ENCODE measurements around the gene GNAT2.

The GNAT2 gene

GRCh38 chr1:109634771-109635750 is 15.6 kb upstream of the GNAT2 start:
- H3K27ac Mint-ChIP-seq: peak overlapping the region; percentile 40 to 50
- DNase-seq: no peak
- peaks cover 19% of the 10 kb centered on the region for H3K4me1 Mint-ChIP-seq
- H3K4me3 Mint-ChIP-seq: peak overlapping the region in 1 of 2 donors; percentile 14
- no peak for ATAC-seq
- peaks cover 3% of the 10 kb centered on the region for H3K27me3 Mint-ChIP-seq
- H3K9me3 Mint-ChIP-seq: no peaks in the 10 kb centered on the region

GRCh38 chr1:109634292-109634691 is 14.9 kb upstream of the GNAT2 start:
- ATAC-seq (peak; percentile 32), DNase-seq (no peak)
- H3K27ac Mint-ChIP-seq: no peak overlapping the region
- no peak overlapping the region for H3K4me3 Mint-ChIP-seq
- no peaks in the 10 kb centered on the region for H3K9me3 Mint-ChIP-seq
- H3K4me1 Mint-ChIP-seq: peaks cover 16% of the 10 kb centered on the region
- no peaks in the 10 kb centered on the region for H3K27me3 Mint-ChIP-seq

GRCh38 chr1:109632671-109633346 is 13.4 kb upstream of the GNAT2 start:
- no peak overlapping the region for H3K4me3 Mint-ChIP-seq
- ATAC-seq (no peak), DNase-seq (no peak)
- peaks cover 16% of the 10 kb centered on the region for H3K4me1 Mint-ChIP-seq
- peak overlapping the region in 1 of 2 donors; percentile 12 for H3K27ac Mint-ChIP-seq
- no peaks in the 10 kb centered on the region for H3K9me3 Mint-ChIP-seq
- H3K27me3 Mint-ChIP-seq: no peaks in the 10 kb centered on the region

- no peaks in the 10 kb centered on the region for H3K27me3 Mint-ChIP-seq
- H3K27ac Mint-ChIP-seq: peak overlapping the region in 1 of 2 donors; percentile 3
- H3K9me3 Mint-ChIP-seq: no peaks in the 10 kb centered on the region
- H3K4me1 Mint-ChIP-seq: peaks cover 16% of the 10 kb centered on the region
- H3K4me3 Mint-ChIP-seq: no peak overlapping the region
- DNase-seq (no peak), ATAC-seq (no peak)
These were observed 12.4 kb upstream of the GNAT2 start for GRCh38 chr1:109631513-109632505.

- peaks cover 16% of the 10 kb centered on the region for H3K4me1 Mint-ChIP-seq
- H3K27ac Mint-ChIP-seq: no peak overlapping the region
- ATAC-seq (no peak), DNase-seq (no peak)
- no peaks in the 10 kb centered on the region for H3K9me3 Mint-ChIP-seq
- no peak overlapping the region for H3K4me3 Mint-ChIP-seq
- no peaks in the 10 kb centered on the region for H3K27me3 Mint-ChIP-seq
These were observed 11.6 kb upstream of the GNAT2 start for GRCh38 chr1:109630898-109631512.

GRCh38 chr1:109630081-109630897 is 10.9 kb upstream of the GNAT2 start:
- DNase-seq (no peak), ATAC-seq (peak; percentile 21)
- Mint-ChIP-seq H3K4me3 (no peak overlapping the region), H3K27ac (no peak overlapping the region), H3K9me3 (no peaks in the 10 kb centered on the region), H3K27me3 (no peaks in the 10 kb centered on the region), H3K4me1 (peaks cover 17% of the 10 kb centered on the region)

GRCh38 chr1:109629372-109630030 is 10.1 kb upstream of the GNAT2 start:
- DNase-seq: no peak
- no peak for ATAC-seq
- peaks cover 16% of the 10 kb centered on the region for H3K4me1 Mint-ChIP-seq
- no peaks in the 10 kb centered on the region for H3K9me3 Mint-ChIP-seq
- no peak overlapping the region for H3K4me3 Mint-ChIP-seq
- H3K27ac Mint-ChIP-seq: no peak overlapping the region
- no peaks in the 10 kb centered on the region for H3K27me3 Mint-ChIP-seq

GRCh38 chr1:109628540-109629321 is 9.3 kb upstream of the GNAT2 start:
- no peak overlapping the region for H3K27ac Mint-ChIP-seq
- DNase-seq: no peak
- ATAC-seq: no peak
- peaks cover 20% of the 10 kb centered on the region for H3K4me1 Mint-ChIP-seq
- no peaks in the 10 kb centered on the region for H3K9me3 Mint-ChIP-seq
- H3K27me3 Mint-ChIP-seq: no peaks in the 10 kb centered on the region
- H3K4me3 Mint-ChIP-seq: no peak overlapping the region

- Mint-ChIP-seq H3K9me3 (no peaks in the 10 kb centered on the region), H3K4me1 (peaks cover 29% of the 10 kb centered on the region), H3K4me3 (no peak overlapping the region), H3K27ac (peak overlapping the region in 1 of 2 donors; percentile 1), H3K27me3 (no peaks in the 10 kb centered on the region)
- ATAC-seq (no peak), DNase-seq (no peak)
These were observed 8.4 kb upstream of the GNAT2 start for GRCh38 chr1:109627692-109628399.

- DNase-seq (no peak), ATAC-seq (no peak)
- H3K9me3 Mint-ChIP-seq: no peaks in the 10 kb centered on the region
- peak overlapping the region in 1 of 2 donors; percentile 31 for H3K27ac Mint-ChIP-seq
- H3K4me1 Mint-ChIP-seq: peaks cover 39% of the 10 kb centered on the region
- no peak overlapping the region for H3K4me3 Mint-ChIP-seq
- no peaks in the 10 kb centered on the region for H3K27me3 Mint-ChIP-seq
These were observed 7.4 kb upstream of the GNAT2 start for GRCh38 chr1:109626682-109627408.

GRCh38 chr1:109625601-109626560 is 6.5 kb upstream of the GNAT2 start:
- H3K9me3 Mint-ChIP-seq: no peaks in the 10 kb centered on the region
- DNase-seq (no peak), ATAC-seq (no peak)
- H3K4me1 Mint-ChIP-seq: peaks cover 44% of the 10 kb centered on the region
- peak overlapping the region; percentile 27 to 43 for H3K27ac Mint-ChIP-seq
- H3K27me3 Mint-ChIP-seq: no peaks in the 10 kb centered on the region
- no peak overlapping the region for H3K4me3 Mint-ChIP-seq
